ENCODE data around the gene OR2V1.

GRCh38 chr5:181138258-181138657, 7.3 kb upstream of the OR2V1 start:
- TF ChIP-seq POLR2AphosphoS5 (IDR thresholded peaks at IDR 0.05; ENCODE audit: low read depth, low read length) (no peak), EZH2phosphoT487 (IDR thresholded peaks at IDR 0.05; ENCODE audit: borderline replicate concordance) (no peak), SIN3A (IDR thresholded peaks at IDR 0.05; ENCODE audit: low read depth) (no peak), POLR2A (IDR thresholded peaks at IDR 0.05; ENCODE audit: borderline replicate concordance, extremely low read depth, insufficient read depth, insufficient read length) (no peak), RAD21 (IDR thresholded peaks at IDR 0.05; ENCODE audit: low read depth) (no peak), MAX (IDR thresholded peaks at IDR 0.05) (no peak), SP1 (IDR thresholded peaks at IDR 0.05; ENCODE audit: low read depth) (no peak), EGR1 (IDR thresholded peaks at IDR 0.05; ENCODE audit: low read depth) (no peak), EZH2 (IDR thresholded peaks at IDR 0.05) (no peak), ZFX (IDR thresholded peaks at IDR 0.05) (no peak)
- TF ChIP-seq, protein P1, sequence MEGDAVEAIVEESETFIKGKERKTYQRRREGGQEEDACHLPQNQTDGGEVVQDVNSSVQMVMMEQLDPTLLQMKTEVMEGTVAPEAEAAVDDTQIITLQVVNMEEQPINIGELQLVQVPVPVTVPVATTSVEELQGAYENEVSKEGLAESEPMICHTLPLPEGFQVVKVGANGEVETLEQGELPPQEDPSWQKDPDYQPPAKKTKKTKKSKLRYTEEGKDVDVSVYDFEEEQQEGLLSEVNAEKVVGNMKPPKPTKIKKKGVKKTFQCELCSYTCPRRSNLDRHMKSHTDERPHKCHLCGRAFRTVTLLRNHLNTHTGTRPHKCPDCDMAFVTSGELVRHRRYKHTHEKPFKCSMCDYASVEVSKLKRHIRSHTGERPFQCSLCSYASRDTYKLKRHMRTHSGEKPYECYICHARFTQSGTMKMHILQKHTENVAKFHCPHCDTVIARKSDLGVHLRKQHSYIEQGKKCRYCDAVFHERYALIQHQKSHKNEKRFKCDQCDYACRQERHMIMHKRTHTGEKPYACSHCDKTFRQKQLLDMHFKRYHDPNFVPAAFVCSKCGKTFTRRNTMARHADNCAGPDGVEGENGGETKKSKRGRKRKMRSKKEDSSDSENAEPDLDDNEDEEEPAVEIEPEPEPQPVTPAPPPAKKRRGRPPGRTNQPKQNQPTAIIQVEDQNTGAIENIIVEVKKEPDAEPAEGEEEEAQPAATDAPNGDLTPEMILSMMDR (IDR thresholded peaks at IDR 0.05 in 2 of 3, conservative IDR thresholded peaks at IDR 0.05 in 1 of 3; ENCODE audit: borderline replicate concordance in 1 of 3, insufficient read depth in 1 of 3, low read depth in 2 of 3, low read length in 2 of 3): peak in 2 of 3 experiments; percentile 6 to 7; a peak in 1 of 6 replicates
- TF ChIP-seq, protein P2, sequence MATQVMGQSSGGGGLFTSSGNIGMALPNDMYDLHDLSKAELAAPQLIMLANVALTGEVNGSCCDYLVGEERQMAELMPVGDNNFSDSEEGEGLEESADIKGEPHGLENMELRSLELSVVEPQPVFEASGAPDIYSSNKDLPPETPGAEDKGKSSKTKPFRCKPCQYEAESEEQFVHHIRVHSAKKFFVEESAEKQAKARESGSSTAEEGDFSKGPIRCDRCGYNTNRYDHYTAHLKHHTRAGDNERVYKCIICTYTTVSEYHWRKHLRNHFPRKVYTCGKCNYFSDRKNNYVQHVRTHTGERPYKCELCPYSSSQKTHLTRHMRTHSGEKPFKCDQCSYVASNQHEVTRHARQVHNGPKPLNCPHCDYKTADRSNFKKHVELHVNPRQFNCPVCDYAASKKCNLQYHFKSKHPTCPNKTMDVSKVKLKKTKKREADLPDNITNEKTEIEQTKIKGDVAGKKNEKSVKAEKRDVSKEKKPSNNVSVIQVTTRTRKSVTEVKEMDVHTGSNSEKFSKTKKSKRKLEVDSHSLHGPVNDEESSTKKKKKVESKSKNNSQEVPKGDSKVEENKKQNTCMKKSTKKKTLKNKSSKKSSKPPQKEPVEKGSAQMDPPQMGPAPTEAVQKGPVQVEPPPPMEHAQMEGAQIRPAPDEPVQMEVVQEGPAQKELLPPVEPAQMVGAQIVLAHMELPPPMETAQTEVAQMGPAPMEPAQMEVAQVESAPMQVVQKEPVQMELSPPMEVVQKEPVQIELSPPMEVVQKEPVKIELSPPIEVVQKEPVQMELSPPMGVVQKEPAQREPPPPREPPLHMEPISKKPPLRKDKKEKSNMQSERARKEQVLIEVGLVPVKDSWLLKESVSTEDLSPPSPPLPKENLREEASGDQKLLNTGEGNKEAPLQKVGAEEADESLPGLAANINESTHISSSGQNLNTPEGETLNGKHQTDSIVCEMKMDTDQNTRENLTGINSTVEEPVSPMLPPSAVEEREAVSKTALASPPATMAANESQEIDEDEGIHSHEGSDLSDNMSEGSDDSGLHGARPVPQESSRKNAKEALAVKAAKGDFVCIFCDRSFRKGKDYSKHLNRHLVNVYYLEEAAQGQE (IDR thresholded peaks at IDR 0.05; ENCODE audit: low read depth): no peak
- TF ChIP-seq, protein P3, sequence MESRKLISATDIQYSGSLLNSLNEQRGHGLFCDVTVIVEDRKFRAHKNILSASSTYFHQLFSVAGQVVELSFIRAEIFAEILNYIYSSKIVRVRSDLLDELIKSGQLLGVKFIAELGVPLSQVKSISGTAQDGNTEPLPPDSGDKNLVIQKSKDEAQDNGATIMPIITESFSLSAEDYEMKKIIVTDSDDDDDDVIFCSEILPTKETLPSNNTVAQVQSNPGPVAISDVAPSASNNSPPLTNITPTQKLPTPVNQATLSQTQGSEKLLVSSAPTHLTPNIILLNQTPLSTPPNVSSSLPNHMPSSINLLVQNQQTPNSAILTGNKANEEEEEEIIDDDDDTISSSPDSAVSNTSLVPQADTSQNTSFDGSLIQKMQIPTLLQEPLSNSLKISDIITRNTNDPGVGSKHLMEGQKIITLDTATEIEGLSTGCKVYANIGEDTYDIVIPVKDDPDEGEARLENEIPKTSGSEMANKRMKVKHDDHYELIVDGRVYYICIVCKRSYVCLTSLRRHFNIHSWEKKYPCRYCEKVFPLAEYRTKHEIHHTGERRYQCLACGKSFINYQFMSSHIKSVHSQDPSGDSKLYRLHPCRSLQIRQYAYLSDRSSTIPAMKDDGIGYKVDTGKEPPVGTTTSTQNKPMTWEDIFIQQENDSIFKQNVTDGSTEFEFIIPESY (IDR thresholded peaks at IDR 0.05; ENCODE audit: extremely low read depth, insufficient replicate concordance, low read length): no peak
